Common myeloid progenitor, CD34-positive (primary cell): Measurements from ENCODE around the gene KCNH3.
"Not testable (repeated sequence)": the region's sequence is repeated elsewhere in the genome, so short reads cannot be mapped to it uniquely, and the experiment has no call there.

ENCODE experiments used
- CTCF ChIA-PET: fragments of 350-600 bp; sonication (Branson Sonifier 250); formaldehyde crosslinking; loops from one replicate; lab custom pipeline; 2021; ENCODE audit warnings: antibody characterized with exemption; lab: Charles Lee
- POLR2A ChIA-PET: fragments of 350-600 bp; sonication (Branson Sonifier 250); formaldehyde crosslinking; loops from one replicate; lab custom pipeline; 2021; ENCODE audit warnings: antibody characterized with exemption; lab: Charles Lee
- DNase-seq, 3 donors: peaks; one replicate each; pipeline versions ENCODE4 v3.0.0 to v3.0.0-alpha.2; 2013
- H3K27ac ChIP-seq, 2 experiments: 1 replicate in 1 of 2; 2 replicates in 1 of 2; pipeline ENCODE4 v1.7.0; 2013; ENCODE audit warnings: inconsistent platforms in 2 of 2, low read length in 2 of 2, mild to moderate bottlenecking in 2 of 2, low read depth in 1 of 2, moderate library complexity in 1 of 2; ENCODE audit not compliant: severe bottlenecking in 2 of 2, insufficient read depth in 1 of 2, poor library complexity in 1 of 2
- H3K27me3 ChIP-seq, 5 experiments: replicated peaks in 2 of 5; 1 replicate in 3 of 5; 2 replicates in 2 of 5; pipeline versions ENCODE4 v1.6.1 to v1.7.0; 2013; ENCODE audit warnings: low read length in 4 of 5, mild to moderate bottlenecking in 2 of 5, moderate library complexity in 2 of 5, inconsistent platforms in 1 of 5; ENCODE audit not compliant: insufficient read depth in 5 of 5, control insufficient read depth in 4 of 5
- H3K36me3 ChIP-seq, 4 experiments: 1 replicate in 2 of 4; 2 replicates in 2 of 4; pipeline versions ENCODE4 v1.6.1 to v1.7.0; 2013; ENCODE audit warnings: low read length in 3 of 4, control low read depth in 1 of 4, mild to moderate bottlenecking in 1 of 4; ENCODE audit not compliant: control insufficient read depth in 4 of 4, insufficient read depth in 4 of 4
- H3K4me1 ChIP-seq, 4 experiments: 1 replicate in 3 of 4; 2 replicates in 1 of 4; pipeline versions ENCODE4 v1.6.1 to v1.7.1; 2013; ENCODE audit warnings: low read length in 3 of 4, mild to moderate bottlenecking in 3 of 4, control low read depth in 1 of 4, inconsistent platforms in 1 of 4, moderate library complexity in 1 of 4; ENCODE audit not compliant: control insufficient read depth in 4 of 4, insufficient read depth in 4 of 4; ENCODE audit errors: control extremely low read depth in 1 of 4
- H3K4me3 ChIP-seq, 7 experiments: 1 replicate in 4 of 7; 2 replicates in 3 of 7; pipeline versions ENCODE4 v1.5.1 to v1.7.0; 2013; ENCODE audit warnings: mild to moderate bottlenecking in 7 of 7, low read length in 6 of 7, moderate library complexity in 6 of 7, inconsistent platforms in 2 of 7, low read depth in 2 of 7, control low read depth in 1 of 7; ENCODE audit not compliant: insufficient read depth in 4 of 7, control insufficient read depth in 1 of 7; ENCODE audit errors: extremely low read depth in 1 of 7
- H3K9me3 ChIP-seq, 5 experiments: 1 replicate in 4 of 5; 2 replicates in 1 of 5; pipeline versions ENCODE4 v1.6.1 to v1.7.1; 2013; ENCODE audit warnings: low read length in 4 of 5, mild to moderate bottlenecking in 2 of 5, inconsistent platforms in 1 of 5, low read depth in 1 of 5, moderate library complexity in 1 of 5; ENCODE audit not compliant: control insufficient read depth in 4 of 5, insufficient read depth in 2 of 5; ENCODE audit errors: control extremely low read depth in 1 of 5
- WGBS: methylation state at CpG from one replicate; pipeline ENCODE4 v1.1.5; 2013; ENCODE audit not compliant: insufficient coverage; 5-methylcytosine and 5-hydroxymethylcytosine counted together

KCNH3 gene

DNA sequence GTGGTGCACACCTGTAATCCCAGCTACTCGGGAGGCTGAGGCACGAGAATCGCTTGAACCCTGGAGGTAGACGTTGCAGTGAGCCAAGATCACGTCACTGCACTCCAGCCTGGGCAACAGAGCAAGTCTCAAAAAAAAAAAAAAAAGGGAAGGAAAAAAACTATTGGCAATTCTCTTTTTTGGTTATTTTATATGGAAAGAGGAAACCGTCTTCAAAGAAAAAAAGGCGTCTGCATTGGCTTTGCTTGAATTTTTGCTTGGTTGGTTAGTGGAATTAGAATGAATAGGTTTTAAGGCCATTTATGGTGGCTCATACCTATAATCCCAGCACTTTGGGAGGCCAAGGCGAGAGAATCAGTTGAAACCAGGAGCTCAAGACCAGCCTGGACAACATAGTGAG is 29.1 kb upstream of the KCNH3 start:
- not testable (repeated sequence) for DNase-seq, H3K4me3 ChIP-seq, H3K9me3 ChIP-seq, H3K4me1 ChIP-seq, H3K27me3 ChIP-seq, H3K36me3 ChIP-seq, H3K27ac ChIP-seq
- WGBS: 100% methylated on average over 8 of the region's 8 CpGs
- ChIA-PET CTCF (interaction anchor here (0.8 to 12.7 kb wide), 7 partner anchors 13 to 223 kb away, joined by 3 to 270 read pairs (median 4); no protein-coding TSS in a partner anchor), POLR2A (interaction anchor here (0.6 kb wide), 1 partner anchor 26 kb away, joined by 4 read pairs; no protein-coding TSS in a partner anchor)

DNA sequence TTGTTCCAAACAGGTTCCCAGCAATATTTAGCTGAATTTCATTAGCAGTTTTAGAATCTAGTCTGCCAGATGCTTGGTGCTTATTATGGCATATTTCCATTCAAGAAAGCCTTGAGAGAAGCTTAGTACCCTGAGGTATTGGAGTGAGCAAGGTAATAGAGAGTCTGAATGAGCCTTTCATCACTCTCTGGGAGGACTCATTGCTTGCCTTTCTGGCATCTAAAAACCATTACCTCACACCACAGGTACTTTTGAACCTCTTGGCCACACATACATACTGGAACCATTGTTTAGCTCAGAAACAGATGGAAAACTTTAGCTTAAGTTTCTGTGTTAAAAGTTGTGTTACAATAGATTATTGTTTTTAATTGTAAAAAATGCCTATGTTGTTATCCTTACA is 27.4 kb upstream of the KCNH3 start:
- POLR2A ChIA-PET: no interaction called here
- peaks cover 0 to 3% (median 0%) of the 10 kb centered on the region in 4 experiments for H3K36me3 ChIP-seq
- H3K27ac ChIP-seq: no peak overlapping the region
- CTCF ChIA-PET: interaction anchor here (0.7 to 12.7 kb wide), 8 partner anchors 14 to 223 kb away, joined by 3 to 270 read pairs (median 4); no protein-coding TSS in a partner anchor
- H3K27me3 ChIP-seq: no peaks in the 10 kb centered on the region
- no peak overlapping the region for H3K4me3 ChIP-seq
- no peaks in the 10 kb centered on the region for H3K4me1 ChIP-seq
- H3K9me3 ChIP-seq: no peaks in the 10 kb centered on the region
- DNase-seq: no peak

DNA sequence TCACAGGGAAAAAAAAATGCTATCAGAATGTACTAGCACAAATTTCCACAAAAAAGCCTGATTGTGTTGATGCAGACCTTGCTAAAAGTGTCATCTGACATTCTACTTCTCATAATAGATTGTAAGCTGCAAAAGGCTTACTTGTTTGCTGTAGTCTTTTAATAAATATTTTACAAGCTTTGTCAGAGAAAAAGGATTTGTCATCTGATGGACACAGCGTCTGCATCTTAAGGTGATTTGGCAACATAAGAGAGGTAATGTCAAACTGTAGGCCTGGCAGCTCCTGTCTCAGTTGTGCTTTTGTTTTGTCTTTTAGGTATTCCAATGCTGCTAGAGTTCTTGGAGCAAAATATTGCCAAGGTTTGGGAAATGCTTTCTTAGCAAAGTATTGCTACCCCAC is 26.3 kb upstream of the KCNH3 start:
- ChIA-PET CTCF (interaction anchor here (0.9 to 12.7 kb wide), 10 partner anchors 8 to 222 kb away, joined by 3 to 270 read pairs (median 8); no protein-coding TSS in a partner anchor), POLR2A (no interaction called here)
- Histone ChIP-seq H3K4me1 (no peaks in the 10 kb centered on the region), H3K9me3 (no peaks in the 10 kb centered on the region), H3K4me3 (no peak overlapping the region), H3K27ac (no peak overlapping the region), H3K27me3 (no peaks in the 10 kb centered on the region), H3K36me3 (peaks cover 0 to 3% (median 0%) of the 10 kb centered on the region in 4 experiments)
- 100% methylated on average over 1 of the region's 1 CpG for WGBS
- DNase-seq: no peak

DNA sequence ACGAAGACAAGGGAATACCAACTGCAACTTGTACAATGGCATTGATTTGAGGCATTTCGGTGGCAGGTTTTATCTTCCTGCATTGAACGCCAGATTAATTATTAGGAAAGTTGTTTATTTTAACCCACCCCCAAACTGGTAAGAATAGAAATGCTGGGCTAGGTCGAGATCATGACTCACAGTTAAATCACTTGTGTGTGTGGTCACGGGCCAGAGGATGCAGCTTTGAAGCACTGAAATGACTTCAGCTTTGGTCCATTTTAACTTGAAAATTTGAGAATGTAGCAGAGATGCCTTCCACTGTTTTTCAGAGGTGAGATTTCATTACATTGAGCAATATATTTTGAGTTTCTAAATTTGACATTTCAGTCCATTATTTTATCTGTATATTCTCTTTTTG is 23.6 kb upstream of the KCNH3 start:
- peak in 1 of 3 donors; percentile 10 for DNase-seq
- Histone ChIP-seq H3K36me3 (peaks cover 0 to 3% (median 0%) of the 10 kb centered on the region in 4 experiments), H3K27me3 (no peaks in the 10 kb centered on the region), H3K4me3 (no peak overlapping the region), H3K9me3 (no peaks in the 10 kb centered on the region), H3K27ac (no peak overlapping the region), H3K4me1 (no peaks in the 10 kb centered on the region)
- ChIA-PET POLR2A (no interaction called here), CTCF (interaction anchor here (1.1 to 12.7 kb wide), 13 partner anchors 8 to 225 kb away, joined by 3 to 270 read pairs (median 7); partner anchors contain the start of genes KCNH3 and SPATS2)
- 98% methylated on average over 5 of the region's 5 CpGs for WGBS

DNA sequence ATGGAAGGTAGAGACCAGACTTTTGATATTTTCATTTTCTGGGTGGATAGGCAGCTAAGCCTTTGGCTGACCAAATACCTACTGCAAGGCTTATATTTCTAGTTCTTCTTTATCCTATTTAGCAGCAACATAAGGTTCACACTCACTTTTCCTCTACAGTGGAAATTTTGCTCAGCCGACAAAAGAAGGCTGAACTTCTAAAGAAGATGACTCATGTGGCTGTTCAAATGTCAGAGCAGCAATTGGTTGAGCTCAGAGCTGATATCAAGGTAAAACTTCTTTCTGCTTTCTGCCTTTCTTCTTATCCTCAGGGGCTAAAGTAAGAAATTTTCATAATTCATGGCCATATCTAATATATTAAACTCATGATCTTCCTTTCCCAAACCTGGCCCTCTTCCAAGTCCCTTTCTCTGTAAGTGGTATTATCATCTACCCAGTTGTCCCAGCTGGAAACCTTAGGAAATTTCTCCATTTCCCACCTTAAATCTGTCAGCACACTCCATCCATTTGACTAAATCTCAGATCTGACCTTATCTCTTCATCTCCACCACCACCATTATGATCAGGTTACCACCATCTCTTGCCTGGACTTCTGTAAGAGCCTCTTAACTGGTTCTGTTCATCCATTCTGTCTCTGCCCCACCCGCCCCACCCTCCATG is 19.8 kb upstream of the KCNH3 start:
- WGBS: 100% methylated on average over 1 of the region's 2 CpGs
- Histone ChIP-seq H3K9me3 (no peaks in the 10 kb centered on the region), H3K27me3 (no peaks in the 10 kb centered on the region), H3K36me3 (peaks cover 0 to 9% (median 4%) of the 10 kb centered on the region in 4 experiments), H3K4me3 (no peak overlapping the region), H3K27ac (no peak overlapping the region), H3K4me1 (no peaks in the 10 kb centered on the region)
- CTCF ChIA-PET: interaction anchor here (0.9 to 12.7 kb wide), 3 partner anchors 13 to 159 kb away, joined by 3 to 270 read pairs (median 3); no protein-coding TSS in a partner anchor
- POLR2A ChIA-PET: no interaction called here
- no peak for DNase-seq

DNA sequence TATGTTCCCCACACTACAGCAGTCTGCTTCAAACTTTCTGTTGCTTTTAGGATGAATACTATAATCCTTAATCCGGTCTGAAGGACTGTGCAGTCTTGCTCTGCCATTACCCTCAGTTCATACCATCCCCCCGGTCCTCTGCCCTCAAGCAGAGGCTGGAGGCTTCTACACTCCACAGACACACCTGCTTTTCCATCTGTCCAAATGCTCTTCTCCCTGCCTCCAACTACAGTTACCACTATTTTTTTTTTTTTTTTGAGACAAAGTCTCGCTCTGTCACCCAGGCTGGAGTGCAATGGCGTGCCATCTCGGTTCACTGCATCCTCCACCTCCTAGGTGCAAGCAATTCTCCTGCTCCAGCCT is 19.3 kb upstream of the KCNH3 start:
- peaks cover under 1 to 11% (median 6%) of the 10 kb centered on the region in 4 experiments for H3K36me3 ChIP-seq
- H3K9me3 ChIP-seq: no peaks in the 10 kb centered on the region
- H3K27ac ChIP-seq: no peak overlapping the region
- WGBS: 100% methylated on average over 5 of the region's 5 CpGs
- ChIA-PET CTCF (interaction anchor here (0.9 to 12.7 kb wide), 2 partner anchors 14 to 159 kb away, joined by 3 to 270 read pairs; no protein-coding TSS in a partner anchor), POLR2A (no interaction called here)
- no peaks in the 10 kb centered on the region for H3K27me3 ChIP-seq
- no peak overlapping the region for H3K4me3 ChIP-seq
- H3K4me1 ChIP-seq: no peaks in the 10 kb centered on the region
- DNase-seq: no peak

DNA sequence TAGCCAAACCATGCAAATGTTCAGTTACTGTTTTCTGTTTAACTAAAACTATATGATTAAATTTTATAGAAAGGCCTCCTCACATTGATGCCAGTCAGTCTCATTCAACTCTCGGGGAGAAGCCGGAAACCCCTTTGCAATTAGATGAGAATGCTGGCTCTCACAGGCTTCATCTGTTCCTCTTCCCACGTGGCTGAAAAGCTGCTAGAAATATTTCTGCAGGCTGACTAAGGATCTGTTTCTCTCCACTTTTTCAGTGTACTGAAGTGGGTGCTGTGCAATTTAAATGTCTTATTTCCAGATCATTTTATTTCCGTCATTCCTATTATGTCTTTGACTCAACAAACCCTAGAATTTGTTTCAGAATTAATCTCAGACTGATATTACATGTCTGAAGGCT is 17.4 kb upstream of the KCNH3 start:
- no peak overlapping the region for H3K4me3 ChIP-seq
- no peak for DNase-seq
- CTCF ChIA-PET: interaction anchor here (12.7 kb wide), 1 partner anchor 161 kb away, joined by 270 read pairs; no protein-coding TSS in a partner anchor
- no peak overlapping the region for H3K27ac ChIP-seq
- H3K9me3 ChIP-seq: no peaks in the 10 kb centered on the region
- 97% methylated on average over 3 of the region's 4 CpGs for WGBS
- POLR2A ChIA-PET: no interaction called here
- peaks cover 11 to 24% (median 18%) of the 10 kb centered on the region in 4 experiments for H3K36me3 ChIP-seq
- no peaks in the 10 kb centered on the region for H3K27me3 ChIP-seq
- H3K4me1 ChIP-seq: no peaks in the 10 kb centered on the region
